HG03196 (cell line): ENCODE results near the gene USP6NL.
"Not testable (repeated sequence)": the region's sequence is repeated elsewhere in the genome, so short reads cannot be mapped to it uniquely, and the experiment has no call there.

Source experiments
- ATAC-seq: cut with Tn5 transposase; IDR thresholded peaks from one replicate; pipeline ENCODE4 v1.9.1; 2021; ENCODE audit not compliant: unreplicated experiment

Gene USP6NL

DNA sequence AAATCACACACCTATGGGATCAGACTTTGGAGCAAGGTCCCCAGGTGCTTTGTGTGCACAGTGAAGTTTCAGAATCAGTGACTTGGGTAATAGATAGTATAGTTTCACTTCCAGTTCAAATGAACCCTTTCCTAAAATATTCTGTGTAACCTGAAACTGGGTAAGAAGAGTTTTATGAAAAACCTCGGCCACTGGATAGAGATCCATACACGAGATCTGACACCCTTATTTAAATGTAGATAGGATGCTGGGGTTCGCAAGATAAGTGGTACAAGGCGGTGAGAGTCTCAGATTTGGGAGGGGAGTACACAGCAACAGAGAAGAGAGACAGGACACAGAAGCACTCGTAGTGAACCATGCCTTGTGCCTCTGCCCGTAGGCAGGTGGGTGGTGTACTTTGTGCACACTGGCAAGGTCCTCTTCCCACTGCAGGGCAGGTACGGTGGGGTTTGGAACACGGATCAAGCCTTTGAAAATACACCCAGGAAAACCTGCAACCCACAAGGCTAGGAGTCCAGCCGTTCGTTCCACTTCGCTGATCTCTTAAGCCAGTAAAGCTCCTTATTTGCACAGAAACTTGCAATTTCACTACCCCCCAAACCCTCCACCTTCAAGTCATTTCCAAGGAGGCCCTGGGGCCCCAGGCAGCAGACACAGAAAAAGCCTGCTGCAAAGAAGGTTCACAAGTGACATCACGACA, 162.8 kb downstream of the USP6NL start:
- ATAC-seq: peak; percentile 79

DNA sequence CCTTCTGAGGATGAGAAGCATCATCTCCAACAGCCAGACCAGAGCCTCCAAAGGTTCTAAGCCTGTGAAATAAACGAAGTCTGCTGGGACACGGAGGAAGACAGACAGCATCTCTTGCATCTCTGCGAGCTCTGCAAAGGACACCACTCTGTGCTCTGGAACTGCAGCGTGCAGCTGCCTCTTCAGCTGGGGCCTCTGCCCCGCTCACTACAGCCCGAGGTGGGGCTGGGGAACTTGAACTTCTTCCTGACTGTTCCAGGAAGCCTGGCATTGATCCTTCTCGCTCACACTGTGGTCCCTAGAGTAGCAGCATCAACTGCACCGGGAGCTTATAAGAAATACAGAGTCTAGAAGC, 163.3 kb downstream of the USP6NL start:
- peak; percentile 29 for ATAC-seq

- no peak for ATAC-seq
Observed at GRCh38 chr10:11447586-11447985, 163.9 kb downstream of the USP6NL start.

DNA sequence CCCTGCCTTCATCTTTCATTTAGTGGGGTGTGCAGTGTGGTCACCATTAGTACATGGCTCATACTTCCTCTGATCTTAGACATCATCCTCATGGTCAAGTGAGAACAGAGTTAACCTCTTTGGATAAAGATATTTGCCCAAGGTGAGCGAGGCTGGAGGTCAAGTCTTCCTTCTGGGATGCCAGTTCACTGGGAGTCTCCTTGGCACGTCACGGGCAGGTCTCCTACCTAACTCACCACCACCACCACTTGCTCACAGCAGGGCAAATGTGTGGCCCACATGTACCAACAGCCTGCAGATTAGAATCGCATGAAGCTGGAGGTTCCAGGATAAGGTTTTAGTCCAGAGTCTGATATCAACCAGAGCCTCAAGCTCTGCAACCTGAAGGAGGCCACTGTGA, 164.6 kb downstream of the USP6NL start:
- no peak for ATAC-seq

DNA sequence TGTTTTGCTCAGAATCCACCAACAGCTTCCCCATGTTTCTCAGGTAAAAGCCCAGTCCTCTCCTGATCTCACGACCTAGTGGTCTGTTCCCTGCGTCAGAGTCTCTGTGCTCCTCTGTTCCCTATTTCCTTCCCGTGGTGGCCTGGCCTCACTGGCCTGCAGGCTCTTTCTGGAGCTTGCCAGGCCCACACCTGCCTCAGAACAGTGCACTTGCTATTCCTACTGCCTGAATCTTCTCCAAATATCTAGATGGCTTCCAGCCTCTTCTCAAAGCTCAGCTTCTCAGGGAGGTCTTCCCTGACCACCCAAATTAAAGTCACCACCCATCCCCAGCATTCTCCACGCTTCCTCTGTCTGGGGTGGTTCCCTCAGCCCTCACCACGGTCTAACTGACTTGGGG, 165.3 kb downstream of the USP6NL start:
- no peak for ATAC-seq

GRCh38 chr10:11444531-11445228, 166.8 kb downstream of the USP6NL start:
- ATAC-seq: no peak

DNA sequence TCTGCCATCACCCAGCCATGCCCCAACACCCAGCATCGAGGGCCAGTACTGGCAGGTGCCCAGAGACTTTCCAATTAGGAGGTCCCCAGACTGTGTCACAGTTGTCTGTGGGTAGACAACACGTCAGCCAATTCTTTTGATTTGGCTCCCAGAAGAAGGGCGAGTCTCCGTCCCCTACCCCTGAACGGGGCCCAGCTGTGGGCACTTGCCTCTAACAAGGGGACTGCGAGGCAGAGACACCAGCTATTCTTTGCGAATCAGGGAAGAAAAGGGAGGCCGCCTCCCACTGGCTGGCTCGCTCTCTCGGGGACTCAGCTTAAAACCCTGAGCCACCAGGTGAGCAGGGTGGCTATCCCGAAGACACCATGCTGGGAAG, 167.3 kb downstream of the USP6NL start:
- no peak for ATAC-seq

- ATAC-seq: no peak
Observed at GRCh38 chr10:11443468-11444154, 167.8 kb downstream of the USP6NL start.

GRCh38 chr10:11442001-11442773, 169.3 kb downstream of the USP6NL start:
- ATAC-seq: no peak

DNA sequence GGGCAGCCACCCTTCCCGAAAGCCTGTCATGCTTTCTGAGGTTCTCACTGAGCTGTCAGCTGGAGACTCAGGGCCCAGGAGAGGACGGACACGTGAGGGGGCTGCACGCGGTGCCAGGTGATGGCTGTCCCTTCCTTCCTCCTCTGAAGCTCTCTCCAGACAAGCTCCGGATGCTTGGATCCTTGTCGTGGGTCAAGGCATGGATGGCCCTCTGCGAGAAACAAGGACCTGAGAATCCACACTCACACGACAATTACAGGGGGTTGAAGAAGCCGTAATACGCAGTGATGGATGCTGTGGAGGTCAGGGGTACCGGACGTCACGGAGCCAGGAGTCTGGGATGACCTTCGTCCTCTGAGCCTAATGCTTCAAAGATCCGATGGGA, 170.3 kb downstream of the USP6NL start:
- ATAC-seq: no peak

GRCh38 chr10:11440250-11441150, 170.9 kb downstream of the USP6NL start:
- no peak for ATAC-seq

DNA sequence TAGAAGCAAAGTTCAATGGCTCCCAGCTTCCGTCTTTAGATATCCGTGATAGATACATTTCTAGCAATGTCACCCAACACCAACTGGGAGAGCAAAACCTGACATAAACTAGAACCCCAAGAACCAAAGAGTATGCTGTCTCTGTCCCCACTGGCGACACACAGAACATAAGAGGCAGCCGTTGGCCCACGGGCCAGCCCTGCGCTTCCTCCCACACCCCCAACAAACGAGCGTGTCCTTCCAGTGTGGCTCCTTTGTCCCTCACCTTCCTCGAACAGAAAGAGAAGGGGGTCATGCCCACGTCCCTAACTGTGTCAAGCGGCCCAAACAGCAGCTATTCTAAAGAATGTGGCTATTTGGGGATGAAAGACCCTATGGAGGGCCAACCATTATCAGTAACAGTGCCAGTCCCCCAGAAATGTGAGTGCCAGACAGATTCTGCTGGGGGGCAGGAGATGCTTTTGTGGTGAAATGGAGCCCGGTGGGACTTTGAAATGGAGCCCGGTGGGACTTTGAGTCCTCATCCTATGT, 171.9 kb downstream of the USP6NL start:
- ATAC-seq: no peak

GRCh38 chr10:11437391-11438142, 173.9 kb downstream of the USP6NL start:
- ATAC-seq: no peak

- ATAC-seq: not testable (repeated sequence)
Observed at GRCh38 chr10:11436445-11436844, 175.0 kb downstream of the USP6NL start.

DNA sequence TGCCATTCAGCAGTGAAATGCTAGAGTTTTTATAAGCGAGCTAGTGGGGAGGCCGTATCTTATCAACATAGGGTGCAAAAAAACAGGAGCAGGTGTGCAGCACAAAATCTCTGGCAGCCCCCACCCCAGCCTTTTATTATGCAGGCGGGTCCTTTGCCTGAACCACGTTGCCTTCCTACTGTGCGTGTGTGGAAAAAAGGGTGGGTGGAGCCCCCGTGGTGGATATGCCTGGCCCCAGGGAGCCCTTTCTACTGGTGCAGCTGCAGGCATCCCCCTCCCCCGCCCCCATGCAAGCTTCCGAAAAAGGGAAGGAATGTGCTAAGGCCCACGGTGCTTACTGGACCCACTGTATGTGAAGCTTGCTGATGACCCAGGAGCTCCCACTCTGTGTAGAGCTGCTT, 175.9 kb downstream of the USP6NL start:
- no peak for ATAC-seq

- no peak for ATAC-seq
Observed at GRCh38 chr10:11434324-11434723, 177.1 kb downstream of the USP6NL start.

- no peak for ATAC-seq
Observed at GRCh38 chr10:11433657-11434056, 177.8 kb downstream of the USP6NL start.

GRCh38 chr10:11431216-11431555, 180.3 kb downstream of the USP6NL start:
- ATAC-seq: no peak

DNA sequence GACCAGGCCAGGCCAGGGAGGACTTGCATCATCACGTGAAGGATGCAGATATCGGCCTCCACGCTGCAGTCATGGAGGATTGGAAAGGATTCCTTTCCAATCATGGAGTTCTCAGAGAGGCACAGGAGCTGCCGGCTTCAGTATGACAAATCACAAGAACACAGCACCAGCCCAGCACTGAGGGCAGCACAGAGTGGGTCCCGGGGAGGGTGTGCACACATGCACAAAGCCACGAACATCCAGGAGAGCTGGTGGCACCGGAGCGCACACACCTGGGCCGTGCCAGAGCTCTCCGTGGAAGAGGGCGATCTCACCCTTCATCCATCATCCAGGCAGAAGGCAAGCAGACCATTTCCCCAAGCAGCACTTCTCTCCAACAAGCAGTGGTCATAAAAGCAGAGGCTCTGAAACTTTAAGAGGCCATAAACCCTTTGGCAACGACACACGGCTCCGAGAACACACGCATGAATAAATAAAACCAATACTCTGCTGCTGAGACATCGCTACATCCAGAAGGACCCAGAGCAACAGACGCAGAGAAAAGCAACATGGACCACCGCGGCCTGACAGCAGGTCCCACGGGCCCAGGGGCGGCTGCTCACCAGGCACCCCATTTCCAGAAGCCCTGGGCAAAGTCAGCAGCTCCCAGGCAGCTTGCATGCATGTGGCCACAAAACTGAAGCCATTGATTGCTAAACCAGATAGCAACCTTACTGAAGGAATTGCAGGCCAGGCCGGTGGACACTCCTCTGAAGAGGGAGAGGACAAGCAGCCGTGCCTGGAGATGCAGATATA, 180.8 kb downstream of the USP6NL start:
- ATAC-seq: no peak
